Upper lobe of right lung (tissue), 1 donor: ENCODE measurements around the gene MAN1A1. TPM values are rescaled to one million over a fixed set of nuclear protein-coding genes. Genes with fewer than 3 reads are reported as not detected.

Experiments used
- ATAC-seq: fragments of 200-7000 bp; cut with Tn5 transposase; one replicate; pipeline ENCODE4 v1.9.1; 2020; ENCODE audit warnings: mild to moderate bottlenecking, moderate library complexity
- DNase-seq: peaks from one replicate; pipeline ENCODE4 v3.0.0-alpha.2; 2020
- H3K27ac ChIP-seq: fragments of 200-600 bp; one replicate; pipeline ENCODE4 v1.8.0; 2022
- H3K27me3 ChIP-seq: fragments of 200-600 bp; one replicate; pipeline ENCODE4 v1.8.0; 2022; ENCODE audit warnings: mild to moderate bottlenecking
- H3K36me3 ChIP-seq: fragments of 200-600 bp; one replicate; pipeline ENCODE4 v1.8.0; 2022
- H3K4me1 ChIP-seq: fragments of 200-600 bp; one replicate; pipeline ENCODE4 v1.8.0; 2022
- H3K4me3 ChIP-seq: fragments of 200-600 bp; one replicate; pipeline ENCODE4 v1.8.0; 2022; ENCODE audit warnings: mild to moderate bottlenecking
- H3K9me3 ChIP-seq: fragments of 200-600 bp; one replicate; pipeline ENCODE4 v1.8.0; 2022
- CTCF ChIP-seq: fragments of 200-600 bp; IDR thresholded peaks from one replicate; pipeline ENCODE4 v1.8.0; 2022; ENCODE audit warnings: antibody characterized with exemption
- intact Hi-C: fragments of 100-400 bp; cut with DNase I; formaldehyde crosslinking; loops from one replicate; pipeline ENCODE4 v1.11.0; 2022
- total RNA-seq: library from RNA; stranded (reverse); fragmentation: NEBNext Ultra II Directional; extraction: Animal tissue kit (Norgen Biotek cat#: 25700); gene quantifications from one replicate; pipeline ENCODE4 v1.2.1, GENCODE V29; 2021
- donor health status: DM: no; HTN: yes; CAD: no; lungs with severe emphysema.

Gene MAN1A1
- total RNA-seq, 1 donor from 2014 or later: 74.0 TPM

GRCh38 chr6:119262612-119263011 is 86.9 kb downstream of the MAN1A1 start:
- no peak overlapping the region for H3K27ac ChIP-seq
- ATAC-seq: no peak
- intact Hi-C loops: no loop called here

GRCh38 chr6:119261944-119262284 is 87.6 kb downstream of the MAN1A1 start:
- DNase-seq: no peak
- TF ChIP-seq CTCF: no peak
- Histone ChIP-seq H3K27ac (no peak overlapping the region), H3K36me3 (no peaks in the 10 kb centered on the region), H3K4me1 (peaks cover 18% of the 10 kb centered on the region), H3K9me3 (no peaks in the 10 kb centered on the region), H3K27me3 (no peaks in the 10 kb centered on the region), H3K4me3 (no peak overlapping the region)
- intact Hi-C loops: no loop called here
- no peak for ATAC-seq

More at GRCh38 chr6:119262612-119263011, 86.9 kb downstream of the MAN1A1 start:
- no peak for DNase-seq
- H3K36me3 ChIP-seq: no peaks in the 10 kb centered on the region
- no peak for TF ChIP-seq CTCF
- no peaks in the 10 kb centered on the region for H3K27me3 ChIP-seq
- H3K4me3 ChIP-seq: no peak overlapping the region
- H3K4me1 ChIP-seq: peaks cover 18% of the 10 kb centered on the region
- no peaks in the 10 kb centered on the region for H3K9me3 ChIP-seq

- TF ChIP-seq CTCF: no peak
- intact Hi-C loops: no loop called here
Measured at GRCh38 chr6:119259027-119259426, 90.5 kb downstream of the MAN1A1 start.

GRCh38 chr6:119257726-119258125 is 91.8 kb downstream of the MAN1A1 start:
- no peak for ATAC-seq
- H3K9me3 ChIP-seq: no peaks in the 10 kb centered on the region
- H3K4me3 ChIP-seq: no peak overlapping the region
- DNase-seq: no peak
- no peaks in the 10 kb centered on the region for H3K36me3 ChIP-seq
- H3K27ac ChIP-seq: no peak overlapping the region
- peaks cover 10% of the 10 kb centered on the region for H3K4me1 ChIP-seq
- no peak for TF ChIP-seq CTCF
- intact Hi-C loops: no loop called here
- no peaks in the 10 kb centered on the region for H3K27me3 ChIP-seq

More at GRCh38 chr6:119259027-119259426, 90.5 kb downstream of the MAN1A1 start:
- Histone ChIP-seq H3K4me1 (peaks cover 10% of the 10 kb centered on the region), H3K36me3 (no peaks in the 10 kb centered on the region), H3K27ac (no peak overlapping the region), H3K9me3 (no peaks in the 10 kb centered on the region), H3K4me3 (no peak overlapping the region), H3K27me3 (no peaks in the 10 kb centered on the region)
- ATAC-seq (peak; percentile 29), DNase-seq (no peak)

DNA sequence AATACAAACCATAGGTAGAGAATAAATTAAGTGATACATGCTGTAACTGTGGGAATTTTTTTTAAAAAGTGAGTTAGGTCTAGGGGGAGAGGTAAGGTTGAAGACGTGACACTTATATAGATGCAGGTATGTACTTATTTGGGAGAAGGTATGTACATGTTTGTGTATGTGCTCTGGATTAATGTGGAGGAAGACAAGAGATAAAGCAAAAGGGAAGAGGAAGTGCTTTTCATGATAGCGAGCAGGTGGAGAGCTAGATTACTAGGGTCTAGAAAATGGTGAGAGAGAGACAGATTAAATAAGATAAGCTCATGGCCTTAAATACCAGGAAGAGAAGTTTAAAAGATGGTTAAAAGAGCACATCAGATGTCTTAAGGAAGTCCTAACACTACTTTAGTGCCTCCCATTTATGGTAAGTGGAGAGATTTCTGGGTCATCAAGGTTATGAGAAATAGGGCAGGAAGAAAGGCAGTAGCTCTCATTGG is 92.5 kb downstream of the MAN1A1 start:
- no peak overlapping the region for H3K4me3 ChIP-seq
- no peaks in the 10 kb centered on the region for H3K36me3 ChIP-seq
- intact Hi-C loops: no loop called here
- H3K9me3 ChIP-seq: no peaks in the 10 kb centered on the region
- no peaks in the 10 kb centered on the region for H3K27me3 ChIP-seq
- TF ChIP-seq CTCF: no peak
- H3K27ac ChIP-seq: no peak overlapping the region
- DNase-seq (no peak), ATAC-seq (no peak)
- peaks cover 8% of the 10 kb centered on the region for H3K4me1 ChIP-seq

- no peak for ATAC-seq
- no peaks in the 10 kb centered on the region for H3K36me3 ChIP-seq
- H3K27me3 ChIP-seq: no peaks in the 10 kb centered on the region
- DNase-seq: no peak
- peaks cover 2% of the 10 kb centered on the region for H3K4me1 ChIP-seq
- no peak overlapping the region for H3K4me3 ChIP-seq
- H3K9me3 ChIP-seq: no peaks in the 10 kb centered on the region
- H3K27ac ChIP-seq: no peak overlapping the region
- intact Hi-C loops: no loop called here
- TF ChIP-seq CTCF: no peak
Measured at GRCh38 chr6:119256392-119256791, 93.2 kb downstream of the MAN1A1 start.
